Liver (tissue), 3 donors: ENCODE results near the gene CCT6B.

Experiments
- RAD21 ChIP-seq, 2 donors: IDR thresholded peaks; 2 replicates each; pipeline ENCODE4 v1.6.1; 2016; ENCODE audit warnings: antibody characterized with exemption in 2 of 2, mild to moderate bottlenecking in 2 of 2
- YY1 ChIP-seq: IDR thresholded peaks from 2 replicates; pipeline ENCODE4 v1.6.1; 2016; ENCODE audit warnings: antibody characterized with exemption, mild to moderate bottlenecking
- TF ChIP-seq, protein P1 (sequence below): fragments of 150-350 bp; IDR thresholded peaks from 2 replicates; pipeline ENCODE4 v1.5.1; 2017; ENCODE audit warnings: improper control_type of control experiment, low read depth, low read length; ENCODE audit not compliant: missing input control
- TF ChIP-seq, protein P2 (sequence below): IDR thresholded peaks from 2 replicates; pipeline ENCODE4 v1.6.1; 2016; ENCODE audit warnings: antibody characterized with exemption
- donor health status: healthy.
- donor health status: healthy.

DNA sequence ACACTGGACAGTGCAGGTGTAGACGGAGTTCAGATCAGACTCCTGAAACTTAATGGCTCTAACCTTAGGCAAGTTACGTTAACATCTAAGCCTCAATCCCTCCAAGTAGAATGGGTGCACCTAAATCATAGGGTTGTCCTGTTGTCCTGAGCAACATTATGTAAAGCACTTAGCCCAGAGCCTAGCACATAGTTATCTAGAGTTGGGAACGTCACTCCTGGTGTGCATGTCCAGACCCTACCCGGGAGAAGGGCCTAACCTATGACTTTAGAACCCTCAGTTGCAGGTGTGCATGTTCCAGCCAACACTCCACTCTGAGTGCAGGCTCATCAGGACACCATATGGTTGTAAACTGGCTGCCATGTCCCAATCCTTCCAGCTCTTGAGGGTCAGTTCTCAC lies 45.1 kb upstream of the CCT6B start:
- TF ChIP-seq, protein P1, sequence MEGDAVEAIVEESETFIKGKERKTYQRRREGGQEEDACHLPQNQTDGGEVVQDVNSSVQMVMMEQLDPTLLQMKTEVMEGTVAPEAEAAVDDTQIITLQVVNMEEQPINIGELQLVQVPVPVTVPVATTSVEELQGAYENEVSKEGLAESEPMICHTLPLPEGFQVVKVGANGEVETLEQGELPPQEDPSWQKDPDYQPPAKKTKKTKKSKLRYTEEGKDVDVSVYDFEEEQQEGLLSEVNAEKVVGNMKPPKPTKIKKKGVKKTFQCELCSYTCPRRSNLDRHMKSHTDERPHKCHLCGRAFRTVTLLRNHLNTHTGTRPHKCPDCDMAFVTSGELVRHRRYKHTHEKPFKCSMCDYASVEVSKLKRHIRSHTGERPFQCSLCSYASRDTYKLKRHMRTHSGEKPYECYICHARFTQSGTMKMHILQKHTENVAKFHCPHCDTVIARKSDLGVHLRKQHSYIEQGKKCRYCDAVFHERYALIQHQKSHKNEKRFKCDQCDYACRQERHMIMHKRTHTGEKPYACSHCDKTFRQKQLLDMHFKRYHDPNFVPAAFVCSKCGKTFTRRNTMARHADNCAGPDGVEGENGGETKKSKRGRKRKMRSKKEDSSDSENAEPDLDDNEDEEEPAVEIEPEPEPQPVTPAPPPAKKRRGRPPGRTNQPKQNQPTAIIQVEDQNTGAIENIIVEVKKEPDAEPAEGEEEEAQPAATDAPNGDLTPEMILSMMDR, result no peak
- no peak for TF ChIP-seq RAD21 (IDR thresholded peaks at IDR 0.05)
- TF ChIP-seq, protein P2, sequence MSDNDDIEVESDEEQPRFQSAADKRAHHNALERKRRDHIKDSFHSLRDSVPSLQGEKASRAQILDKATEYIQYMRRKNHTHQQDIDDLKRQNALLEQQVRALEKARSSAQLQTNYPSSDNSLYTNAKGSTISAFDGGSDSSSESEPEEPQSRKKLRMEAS, result no peak
- TF ChIP-seq YY1, result no peak
